Measurements from ENCODE around the gene SLIT3.

- TF ChIP-seq POLR2A (IDR thresholded peaks at IDR 0.05) (no peak), CTCF (IDR thresholded peaks at IDR 0.05) (no peak)
Observed at GRCh38 chr5:168858994-168859393, 441.9 kb downstream of the SLIT3 start.
